Measurements from ENCODE around the gene CASP8.
"Not testable (repeated sequence)": the region's sequence is repeated elsewhere in the genome, so short reads cannot be mapped to it uniquely, and the experiment has no call there.

Gene CASP8

GRCh38 chr2:201270293-201271001 lies 10.1 kb downstream of the CASP8 start:
- DNase-seq = no peak

GRCh38 chr2:201271917-201272316 lies 11.6 kb downstream of the CASP8 start:
- no peak for DNase-seq

- DNase-seq = no peak
Observed at GRCh38 chr2:201273330-201273983, 13.1 kb downstream of the CASP8 start.

- DNase-seq = no peak
Observed at GRCh38 chr2:201275069-201275468, 14.7 kb downstream of the CASP8 start.

GRCh38 chr2:201275990-201276389 lies 15.7 kb downstream of the CASP8 start:
- DNase-seq = no peak

- DNase-seq = no peak
Observed at GRCh38 chr2:201276511-201276910, 16.2 kb downstream of the CASP8 start.

- no peak for DNase-seq
Observed at GRCh38 chr2:201279079-201279478, 18.7 kb downstream of the CASP8 start.

- no peak for DNase-seq
Observed at GRCh38 chr2:201280191-201281040, 20.1 kb downstream of the CASP8 start.

- no peak for DNase-seq
Observed at GRCh38 chr2:201285499-201285898, 25.2 kb downstream of the CASP8 start.

- DNase-seq = not testable (repeated sequence)
Observed at GRCh38 chr2:201290457-201291148, 30.3 kb downstream of the CASP8 start.

- DNase-seq = no peak
Observed at GRCh38 chr2:201298462-201299052, 38.2 kb downstream of the CASP8 start.

- DNase-seq = not testable (repeated sequence)
Observed at GRCh38 chr2:201299929-201300328, 39.6 kb downstream of the CASP8 start.

GRCh38 chr2:201307876-201308275 lies 47.5 kb downstream of the CASP8 start:
- no peak for DNase-seq

- DNase-seq = no peak
Observed at GRCh38 chr2:201308914-201309313, 48.6 kb downstream of the CASP8 start.

- no peak for DNase-seq
Observed at GRCh38 chr2:201313362-201313761, 53.0 kb downstream of the CASP8 start.

- DNase-seq = no peak
Observed at GRCh38 chr2:201319511-201319910, 59.2 kb downstream of the CASP8 start.

GRCh38 chr2:201320257-201320656 lies 59.9 kb downstream of the CASP8 start:
- DNase-seq = no peak

- DNase-seq = no peak
Observed at GRCh38 chr2:201320701-201321100, 60.4 kb downstream of the CASP8 start.

GRCh38 chr2:201322772-201323171 lies 62.4 kb downstream of the CASP8 start:
- no peak for DNase-seq

GRCh38 chr2:201327678-201328077 lies 67.3 kb downstream of the CASP8 start:
- DNase-seq = no peak

GRCh38 chr2:201329409-201329808 lies 69.1 kb downstream of the CASP8 start:
- no peak for DNase-seq

Measured in activated CD4-positive, alpha-beta T cell treated with anti-CD3 and anti-CD28 coated beads for 48 hours (primary cell).